Measurements from ENCODE around the gene NLRC5. TPM values are rescaled to one million over a fixed set of nuclear protein-coding genes. Genes with fewer than 3 reads are reported as not detected.

Gene NLRC5
- total and polyA plus RNA-seq, 4 experiments from 2014 or later = 41.6 to 457 (median 284) TPM

- H3K4me3 Mint-ChIP-seq = no peak overlapping the region
- Histone ChIP-seq H3K9me3 (ENCODE audit: control insufficient read depth in 1 of 2, low read length in 2 of 2) (no peaks in the 10 kb centered on the region), H3K27ac (ENCODE audit: low read depth, low read length) (no peak overlapping the region), H3K27me3 (ENCODE audit: insufficient read depth, low read length) (no peaks in the 10 kb centered on the region), H3K36me3 (ENCODE audit: insufficient read depth, low read length) (peaks cover 90% of the 10 kb centered on the region), H3K4me3 (ENCODE audit: low read length in 2 of 2) (no peak overlapping the region), H3K4me1 (ENCODE audit: insufficient read depth, low read length) (no peaks in the 10 kb centered on the region)
- H3K36me3 Mint-ChIP-seq = peaks cover 46 to 78% of the 10 kb centered on the region in 2 donors
- POLR2A ChIA-PET (ENCODE audit: partially characterized antibody) = interaction anchor here (1.5 to 4.0 kb wide), 2 partner anchors 12 to 13 kb away, joined by 3 to 21 read pairs; no protein-coding TSS in a partner anchor
- H3K27ac Mint-ChIP-seq = peak overlapping the region in 3 of 7 donors; percentile 29 to 60 (median 35)
- intact Hi-C loops (cut with micrococcal nuclease) = no loop called here
- CTCF ChIA-PET (ENCODE audit: partially characterized antibody) = interaction anchor here (1.1 to 1.6 kb wide), 2 partner anchors 13 to 92 kb away, joined by 3 read pairs; no protein-coding TSS in a partner anchor
- H3K27me3 Mint-ChIP-seq = no peaks in the 10 kb centered on the region
- peaks cover 0 to 4% (median 0%) of the 10 kb centered on the region in 8 donors for H3K9me3 Mint-ChIP-seq
- H3K4me1 Mint-ChIP-seq = peaks cover 2 to 19% (median 12%) of the 10 kb centered on the region in 4 donors
- DNase-seq = no peak
These were observed 65.4 kb downstream of the NLRC5 start for GRCh38 chr16:57054771-57055170.

- intact Hi-C loops (cut with micrococcal nuclease) = no loop called here
- Histone ChIP-seq H3K27ac (ENCODE audit: low read depth, low read length) (no peak overlapping the region), H3K4me3 (ENCODE audit: low read length in 2 of 2) (no peak overlapping the region), H3K4me1 (ENCODE audit: insufficient read depth, low read length) (peaks cover 7% of the 10 kb centered on the region), H3K27me3 (ENCODE audit: insufficient read depth, low read length) (no peaks in the 10 kb centered on the region), H3K9me3 (ENCODE audit: control insufficient read depth in 1 of 2, low read length in 2 of 2) (no peaks in the 10 kb centered on the region), H3K36me3 (ENCODE audit: insufficient read depth, low read length) (peaks cover 89% of the 10 kb centered on the region)
- CTCF ChIA-PET (ENCODE audit: partially characterized antibody) = interaction anchor here (0.9 to 1.6 kb wide), 3 partner anchors 14 to 92 kb away, joined by 3 read pairs; no protein-coding TSS in a partner anchor
- H3K4me1 Mint-ChIP-seq = peaks cover 9 to 24% (median 18%) of the 10 kb centered on the region in 4 donors
- H3K27me3 Mint-ChIP-seq = no peaks in the 10 kb centered on the region
- H3K9me3 Mint-ChIP-seq = peaks cover 0 to 4% (median 0%) of the 10 kb centered on the region in 8 donors
- no peak for DNase-seq
- H3K4me3 Mint-ChIP-seq = no peak overlapping the region
- H3K27ac Mint-ChIP-seq = peak overlapping the region in 1 of 7 donors; percentile 57
- POLR2A ChIA-PET (ENCODE audit: partially characterized antibody) = interaction anchor here (1.0 to 1.5 kb wide), 2 partner anchors 9 to 11 kb away, joined by 3 read pairs; no protein-coding TSS in a partner anchor
- H3K36me3 Mint-ChIP-seq = peaks cover 53 to 82% of the 10 kb centered on the region in 2 donors
These were observed 66.3 kb downstream of the NLRC5 start for GRCh38 chr16:57055671-57056070.

- H3K27ac ChIP-seq (ENCODE audit: low read depth, low read length) = no peak overlapping the region
- H3K9me3 Mint-ChIP-seq = peaks cover 0 to 4% (median 0%) of the 10 kb centered on the region in 8 donors
- H3K27ac Mint-ChIP-seq = peak overlapping the region in 5 of 7 donors; percentile 19 to 55 (median 46)
- no peak overlapping the region for H3K4me3 Mint-ChIP-seq
- intact Hi-C loops (cut with micrococcal nuclease) = no loop called here
- DNase-seq = no peak
- no peaks in the 10 kb centered on the region for H3K27me3 ChIP-seq (ENCODE audit: insufficient read depth, low read length)
- H3K36me3 ChIP-seq (ENCODE audit: insufficient read depth, low read length) = peaks cover 80% of the 10 kb centered on the region
- peaks cover 7% of the 10 kb centered on the region for H3K4me1 ChIP-seq (ENCODE audit: insufficient read depth, low read length)
- no peak overlapping the region for H3K4me3 ChIP-seq (ENCODE audit: low read length in 2 of 2)
- peaks cover 51 to 75% of the 10 kb centered on the region in 2 donors for H3K36me3 Mint-ChIP-seq
- ChIA-PET POLR2A (ENCODE audit: partially characterized antibody) (interaction anchor here (1.6 kb wide), 1 partner anchor 69 kb away, joined by 5 read pairs; the partner anchor contains the start of gene NLRC5), CTCF (ENCODE audit: partially characterized antibody) (interaction anchor here (1.1 kb wide), 1 partner anchor 28 kb away, joined by 3 read pairs; no protein-coding TSS in a partner anchor)
- no peaks in the 10 kb centered on the region for H3K27me3 Mint-ChIP-seq
- H3K9me3 ChIP-seq (ENCODE audit: control insufficient read depth in 1 of 2, low read length in 2 of 2) = no peaks in the 10 kb centered on the region
- peaks cover 9 to 26% (median 16%) of the 10 kb centered on the region in 4 donors for H3K4me1 Mint-ChIP-seq
These were observed 69.0 kb downstream of the NLRC5 start for GRCh38 chr16:57058291-57058861.

- no peaks in the 10 kb centered on the region for H3K27me3 Mint-ChIP-seq
- Histone ChIP-seq H3K27me3 (ENCODE audit: insufficient read depth, low read length) (no peaks in the 10 kb centered on the region), H3K9me3 (ENCODE audit: control insufficient read depth in 1 of 2, low read length in 2 of 2) (no peaks in the 10 kb centered on the region), H3K4me3 (ENCODE audit: low read length in 2 of 2) (no peak overlapping the region), H3K27ac (ENCODE audit: low read depth, low read length) (no peak overlapping the region), H3K4me1 (ENCODE audit: insufficient read depth, low read length) (peaks cover 7% of the 10 kb centered on the region), H3K36me3 (ENCODE audit: insufficient read depth, low read length) (peaks cover 65% of the 10 kb centered on the region)
- peaks cover 0 to under 1% (median 0%) of the 10 kb centered on the region in 8 donors for H3K9me3 Mint-ChIP-seq
- H3K4me3 Mint-ChIP-seq = peak overlapping the region in 1 of 8 donors; percentile 13
- peaks cover 44 to 62% of the 10 kb centered on the region in 2 donors for H3K36me3 Mint-ChIP-seq
- CTCF ChIA-PET (ENCODE audit: partially characterized antibody) = interaction anchor here (0.9 to 1.6 kb wide), 4 partner anchors 19 to 42 kb away, joined by 3 read pairs; no protein-coding TSS in a partner anchor
- DNase-seq = no peak
- POLR2A ChIA-PET (ENCODE audit: partially characterized antibody) = interaction anchor here (0.8 to 1.2 kb wide), 4 partner anchors 19 to 95 kb away, joined by 3 to 4 read pairs (median 4); no protein-coding TSS in a partner anchor
- H3K27ac Mint-ChIP-seq = peak overlapping the region; percentile 25 to 89 (median 71)
- H3K4me1 Mint-ChIP-seq = peaks cover 7 to 21% (median 13%) of the 10 kb centered on the region in 4 donors
- intact Hi-C loops (cut with micrococcal nuclease) = no loop called here
These were observed 71.1 kb downstream of the NLRC5 start for GRCh38 chr16:57060323-57061083.

GRCh38 chr16:57061084-57061905 is 71.9 kb downstream of the NLRC5 start:
- H3K9me3 ChIP-seq (ENCODE audit: control insufficient read depth in 1 of 2, low read length in 2 of 2) = no peaks in the 10 kb centered on the region
- ChIA-PET POLR2A (ENCODE audit: partially characterized antibody) (interaction anchor here (0.8 to 1.4 kb wide), 5 partner anchors 18 to 77 kb away, joined by 3 to 7 read pairs (median 4); no protein-coding TSS in a partner anchor), CTCF (ENCODE audit: partially characterized antibody) (interaction anchor here (0.9 to 1.6 kb wide), 6 partner anchors 10 to 41 kb away, joined by 3 to 4 read pairs (median 3); no protein-coding TSS in a partner anchor)
- no peak overlapping the region for H3K4me3 ChIP-seq (ENCODE audit: low read length in 2 of 2)
- peaks cover 60% of the 10 kb centered on the region for H3K36me3 ChIP-seq (ENCODE audit: insufficient read depth, low read length)
- intact Hi-C loops (cut with micrococcal nuclease) = no loop called here
- no peaks in the 10 kb centered on the region for H3K27me3 ChIP-seq (ENCODE audit: insufficient read depth, low read length)
- DNase-seq = no peak
- peaks cover 0 to 2% (median 0%) of the 10 kb centered on the region in 8 donors for H3K9me3 Mint-ChIP-seq
- peak overlapping the region in 6 of 7 donors; percentile 32 to 77 (median 66) for H3K27ac Mint-ChIP-seq
- peaks cover 7 to 21% (median 13%) of the 10 kb centered on the region in 4 donors for H3K4me1 Mint-ChIP-seq
- H3K36me3 Mint-ChIP-seq = peaks cover 44 to 61% of the 10 kb centered on the region in 2 donors
- H3K4me3 Mint-ChIP-seq = no peak overlapping the region
- no peak overlapping the region for H3K27ac ChIP-seq (ENCODE audit: low read depth, low read length)
- peaks cover 7% of the 10 kb centered on the region for H3K4me1 ChIP-seq (ENCODE audit: insufficient read depth, low read length)
- no peaks in the 10 kb centered on the region for H3K27me3 Mint-ChIP-seq

- peak overlapping the region in 3 of 7 donors; percentile 51 to 72 (median 53) for H3K27ac Mint-ChIP-seq
- peaks cover 7 to 21% (median 15%) of the 10 kb centered on the region in 4 donors for H3K4me1 Mint-ChIP-seq
- Histone ChIP-seq H3K27me3 (ENCODE audit: insufficient read depth, low read length) (no peaks in the 10 kb centered on the region), H3K4me3 (ENCODE audit: low read length in 2 of 2) (no peak overlapping the region), H3K36me3 (ENCODE audit: insufficient read depth, low read length) (peaks cover 62% of the 10 kb centered on the region), H3K27ac (ENCODE audit: low read depth, low read length) (no peak overlapping the region), H3K4me1 (ENCODE audit: insufficient read depth, low read length) (peaks cover 7% of the 10 kb centered on the region), H3K9me3 (ENCODE audit: control insufficient read depth in 1 of 2, low read length in 2 of 2) (no peaks in the 10 kb centered on the region)
- peaks cover 0 to 3% (median 0%) of the 10 kb centered on the region in 8 donors for H3K9me3 Mint-ChIP-seq
- intact Hi-C loops (cut with micrococcal nuclease) = no loop called here
- POLR2A ChIA-PET (ENCODE audit: partially characterized antibody) = interaction anchor here (1.4 kb wide), 1 partner anchor 21 kb away, joined by 7 read pairs; no protein-coding TSS in a partner anchor
- CTCF ChIA-PET (ENCODE audit: partially characterized antibody) = interaction anchor here (1.1 to 1.6 kb wide), 3 partner anchors 11 to 31 kb away, joined by 3 to 4 read pairs (median 3); no protein-coding TSS in a partner anchor
- H3K36me3 Mint-ChIP-seq = peaks cover 50 to 64% of the 10 kb centered on the region in 2 donors
- H3K4me3 Mint-ChIP-seq = peak overlapping the region in 1 of 8 donors; percentile 61
- DNase-seq = no peak
- H3K27me3 Mint-ChIP-seq = no peaks in the 10 kb centered on the region
These were observed 73.0 kb downstream of the NLRC5 start for GRCh38 chr16:57062329-57062728.

Measured in CD4-positive, alpha-beta memory T cell (primary cell).